Adipocyte (in vitro differentiated cells): ENCODE measurements around the gene GIMAP5.

Experiments used
- DNase-seq: peaks from one replicate; pipeline ENCODE4 v3.0.0-alpha.2; 2015; ENCODE audit warnings: low read depth
- H3K27me3 ChIP-seq: replicated peaks from 2 replicates; pipeline ENCODE4 v1.7.0; 2013; ENCODE audit warnings: mild to moderate bottlenecking, low read length, moderate library complexity; ENCODE audit not compliant: control insufficient read depth, insufficient read depth
- H3K36me3 ChIP-seq: 2 replicates; pipeline ENCODE4 v1.7.0; 2013; ENCODE audit warnings: low read length, mild to moderate bottlenecking, moderate library complexity; ENCODE audit not compliant: control insufficient read depth, insufficient read depth, severe bottlenecking
- H3K4me1 ChIP-seq: 2 replicates; pipeline ENCODE4 v1.7.0; 2013; ENCODE audit warnings: mild to moderate bottlenecking, low read length, moderate library complexity; ENCODE audit not compliant: control insufficient read depth, insufficient read depth
- H3K4me3 ChIP-seq: 2 replicates; pipeline ENCODE4 v1.7.0; 2013; ENCODE audit warnings: mild to moderate bottlenecking, low read length, moderate library complexity
- H3K9ac ChIP-seq: 2 replicates; pipeline ENCODE4 v1.7.0; 2013; ENCODE audit warnings: mild to moderate bottlenecking, low read length, moderate library complexity
- H3K9me3 ChIP-seq: 2 replicates; pipeline ENCODE4 v1.7.0; 2013; ENCODE audit warnings: mild to moderate bottlenecking, low read length, moderate library complexity; ENCODE audit not compliant: control insufficient read depth

The GIMAP5 gene

DNA sequence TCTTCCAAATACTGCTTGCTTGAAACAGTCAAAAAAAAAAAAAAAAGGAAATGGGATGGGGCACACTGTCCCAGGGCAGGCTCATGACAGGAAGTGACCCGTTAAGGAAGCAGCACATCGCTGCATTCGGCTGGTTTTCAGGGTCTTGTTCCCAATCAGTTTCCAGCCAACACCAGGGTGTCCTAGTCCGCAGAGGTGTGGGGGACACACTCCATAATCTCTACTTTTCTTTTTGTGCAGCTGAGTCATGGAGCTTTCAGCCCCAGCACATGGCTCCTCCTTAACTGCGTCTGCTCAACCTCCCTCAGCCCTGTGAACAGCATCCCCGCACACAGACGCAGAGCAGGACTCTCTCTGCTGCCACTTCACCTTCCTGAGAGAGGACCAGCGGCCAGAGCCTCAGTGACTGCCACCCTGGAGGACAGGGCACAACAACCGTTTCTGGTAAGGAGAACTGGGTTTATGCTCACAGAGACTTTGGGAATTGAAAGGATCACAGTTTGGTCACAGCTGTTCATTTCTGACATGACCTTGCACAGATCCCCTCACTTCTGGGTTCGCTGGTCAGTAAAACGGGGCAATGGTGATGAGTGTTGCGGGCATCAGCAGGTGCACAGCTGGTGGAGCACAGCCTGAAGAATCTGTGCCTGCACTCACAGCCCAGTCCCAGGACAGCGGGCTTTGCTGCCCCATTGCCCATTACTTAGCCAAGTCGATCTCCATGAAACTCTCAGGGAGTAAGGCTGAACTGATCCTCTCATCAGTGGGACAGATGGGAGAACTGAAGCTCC lies at the start of gene GIMAP5:
Gene GIMAP5, plus strand, starts transcription at position 154 of the 791 bp plus-strand sequence. CDS start 3,467 bp downstream, outside the sequence.
- H3K27me3 ChIP-seq, result peaks cover 21% of the 10 kb centered on the region
- H3K4me1 ChIP-seq, result no peaks in the 10 kb centered on the region
- no peak within 1 kb of the TSS for H3K4me3 ChIP-seq
- no peaks in the 10 kb centered on the region for H3K9me3 ChIP-seq
- no peaks in the 10 kb centered on the region for H3K36me3 ChIP-seq
- H3K9ac ChIP-seq, result no peak within 1 kb of the TSS
- no peak for DNase-seq

GRCh38 chr7:150688630-150689029 lies 48.6 kb upstream of the GIMAP5 start:
- H3K36me3 ChIP-seq, result no peaks in the 10 kb centered on the region
- H3K9me3 ChIP-seq, result no peaks in the 10 kb centered on the region
- H3K9ac ChIP-seq, result no peak overlapping the region
- no peak for DNase-seq
- H3K4me3 ChIP-seq, result no peak overlapping the region
- no peaks in the 10 kb centered on the region for H3K4me1 ChIP-seq
- no peaks in the 10 kb centered on the region for H3K27me3 ChIP-seq

GRCh38 chr7:150695654-150696053 lies 41.6 kb upstream of the GIMAP5 start:
- H3K9me3 ChIP-seq, result peaks cover 15% of the 10 kb centered on the region
- no peak for DNase-seq
- H3K4me1 ChIP-seq, result no peaks in the 10 kb centered on the region

DNA sequence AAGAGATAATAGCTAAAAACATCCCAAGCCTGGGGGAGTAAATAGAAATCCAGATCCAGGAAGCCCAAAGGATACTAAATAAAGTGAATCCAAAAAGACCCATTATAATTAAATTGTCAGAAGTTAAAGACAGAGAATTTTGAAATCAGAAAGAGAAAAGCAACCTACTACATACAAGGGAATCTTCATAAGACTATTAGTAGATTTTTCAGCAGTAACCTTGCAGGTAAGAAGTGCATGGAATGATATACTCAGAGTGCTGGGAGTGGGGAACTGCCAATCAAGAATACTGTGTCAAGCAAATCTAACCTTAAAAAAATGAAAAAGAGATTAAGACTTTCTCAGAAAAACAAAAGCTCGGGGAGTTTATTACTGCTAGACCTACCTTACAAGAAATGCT lies 34.0 kb upstream of the GIMAP5 start:
- H3K9me3 ChIP-seq, result peaks cover 41% of the 10 kb centered on the region
- no peak for DNase-seq
- no peaks in the 10 kb centered on the region for H3K36me3 ChIP-seq
- H3K4me1 ChIP-seq, result no peaks in the 10 kb centered on the region
- no peak overlapping the region for H3K4me3 ChIP-seq
- no peak overlapping the region for H3K9ac ChIP-seq
- H3K27me3 ChIP-seq, result no peaks in the 10 kb centered on the region

More at GRCh38 chr7:150695654-150696053, 41.6 kb upstream of the GIMAP5 start:
- Histone ChIP-seq H3K9ac (no peak overlapping the region), H3K4me3 (no peak overlapping the region), H3K27me3 (no peaks in the 10 kb centered on the region), H3K36me3 (no peaks in the 10 kb centered on the region)

GRCh38 chr7:150715293-150715692 lies 21.9 kb upstream of the GIMAP5 start:
- DNase-seq, result no peak
- Histone ChIP-seq H3K27me3 (no peaks in the 10 kb centered on the region), H3K9me3 (no peaks in the 10 kb centered on the region), H3K9ac (no peak overlapping the region), H3K4me1 (no peaks in the 10 kb centered on the region), H3K4me3 (no peak overlapping the region), H3K36me3 (no peaks in the 10 kb centered on the region)

GRCh38 chr7:150715738-150716137 lies 21.5 kb upstream of the GIMAP5 start:
- Histone ChIP-seq H3K9ac (no peak overlapping the region), H3K4me1 (no peaks in the 10 kb centered on the region), H3K4me3 (no peak overlapping the region), H3K36me3 (no peaks in the 10 kb centered on the region), H3K27me3 (no peaks in the 10 kb centered on the region), H3K9me3 (no peaks in the 10 kb centered on the region)
- no peak for DNase-seq

- Histone ChIP-seq H3K27me3 (no peaks in the 10 kb centered on the region), H3K4me3 (no peak within 1 kb of the TSS), H3K9ac (no peak within 1 kb of the TSS), H3K9me3 (no peaks in the 10 kb centered on the region), H3K36me3 (no peaks in the 10 kb centered on the region), H3K4me1 (no peaks in the 10 kb centered on the region)
- no peak for DNase-seq
Observed at GRCh38 chr7:150716368-150716767, 20.9 kb upstream of the GIMAP5 start, which contains the start of gene GIMAP1. Gene GIMAP1, plus strand, starts transcription at chr7:150716613. Its CDS starts 2,435 bp downstream, at chr7:150719048.

GRCh38 chr7:150716939-150717338 lies 20.3 kb upstream of the GIMAP5 start:
- H3K27me3 ChIP-seq, result no peaks in the 10 kb centered on the region
- no peaks in the 10 kb centered on the region for H3K9me3 ChIP-seq
- H3K9ac ChIP-seq, result no peak overlapping the region
- H3K36me3 ChIP-seq, result no peaks in the 10 kb centered on the region
- DNase-seq, result no peak
- H3K4me1 ChIP-seq, result no peaks in the 10 kb centered on the region
- H3K4me3 ChIP-seq, result no peak overlapping the region

DNA sequence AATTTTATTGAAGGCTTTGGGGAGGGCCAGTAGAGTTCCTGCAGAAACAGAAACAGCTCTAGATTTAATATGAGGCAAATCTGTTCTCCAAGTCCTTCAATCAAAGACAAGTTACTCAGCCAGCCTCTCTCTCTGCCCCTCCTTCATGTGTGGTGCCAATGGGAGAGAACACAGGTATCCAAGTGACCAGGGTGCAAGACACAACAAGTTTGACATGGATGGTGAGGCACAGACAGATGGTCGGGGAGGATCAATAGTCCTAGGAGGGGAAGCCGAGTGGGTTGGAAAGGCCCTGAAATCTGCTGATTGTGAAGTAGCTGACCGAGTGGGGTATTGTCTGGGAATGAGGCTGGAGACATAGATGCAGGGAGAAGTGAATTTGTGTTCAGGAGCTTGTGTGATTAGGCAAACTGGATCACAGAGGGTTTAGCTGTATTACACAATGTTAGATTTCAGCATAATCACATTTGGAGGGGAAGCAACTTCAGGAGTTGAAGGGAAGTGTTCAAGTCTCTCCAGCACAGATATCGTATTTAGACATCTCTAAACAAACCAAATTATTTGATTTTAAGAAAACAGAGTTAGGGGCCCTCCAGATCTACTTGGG lies 19.3 kb upstream of the GIMAP5 start:
- H3K9ac ChIP-seq, result no peak overlapping the region
- H3K4me3 ChIP-seq, result no peak overlapping the region
- DNase-seq, result no peak
- H3K9me3 ChIP-seq, result no peaks in the 10 kb centered on the region
- H3K4me1 ChIP-seq, result no peaks in the 10 kb centered on the region
- no peaks in the 10 kb centered on the region for H3K27me3 ChIP-seq
- H3K36me3 ChIP-seq, result no peaks in the 10 kb centered on the region

- no peaks in the 10 kb centered on the region for H3K27me3 ChIP-seq
- H3K9me3 ChIP-seq, result no peaks in the 10 kb centered on the region
- DNase-seq, result no peak
Observed at GRCh38 chr7:150719436-150719835, 17.8 kb upstream of the GIMAP5 start.

GRCh38 chr7:150719960-150720891 lies 17.0 kb upstream of the GIMAP5 start:
- no peaks in the 10 kb centered on the region for H3K27me3 ChIP-seq
- no peaks in the 10 kb centered on the region for H3K36me3 ChIP-seq
- no peaks in the 10 kb centered on the region for H3K9me3 ChIP-seq
- no peak overlapping the region for H3K9ac ChIP-seq
- no peaks in the 10 kb centered on the region for H3K4me1 ChIP-seq
- H3K4me3 ChIP-seq, result no peak overlapping the region
- no peak for DNase-seq

More at GRCh38 chr7:150719436-150719835, 17.8 kb upstream of the GIMAP5 start:
- no peaks in the 10 kb centered on the region for H3K36me3 ChIP-seq
- no peak overlapping the region for H3K9ac ChIP-seq
- H3K4me1 ChIP-seq, result no peaks in the 10 kb centered on the region
- H3K4me3 ChIP-seq, result no peak overlapping the region
